Thoracic aorta (tissue), 2 donors: ENCODE measurements around the gene TRAPPC12. TPM values are rescaled to one million over a fixed set of nuclear protein-coding genes. Genes with fewer than 3 reads are reported as not detected.

Experiments used
- ATAC-seq: fragments of 150-250 bp; one replicate; pipeline ENCODE4 v1.8.0; 2017; ENCODE audit warnings: low read depth; ENCODE audit not compliant: insufficient number of reproducible peaks, low FRiP score
- DNase-seq: peaks from one replicate; pipeline ENCODE4 v3.0.0-alpha.2; 2020; ENCODE audit warnings: low spot score
- H3K27ac ChIP-seq, 2 donors: fragments of 200-600 bp; sonication (generic); 1 replicate in 1 of 2; 2 replicates in 1 of 2; pipeline ENCODE4 v1.5.1; 2016; ENCODE audit warnings: mild to moderate bottlenecking in 2 of 2, moderate library complexity in 2 of 2
- H3K27me3 ChIP-seq: fragments of 200-600 bp; sonication (generic); replicated peaks from 2 replicates; pipeline ENCODE4 v1.6.0; 2016; ENCODE audit warnings: mild to moderate bottlenecking; ENCODE audit not compliant: insufficient read depth
- H3K36me3 ChIP-seq: fragments of 200-600 bp; sonication (generic); one replicate; pipeline ENCODE4 v1.5.1; 2016
- H3K4me1 ChIP-seq, 2 donors: fragments of 200-600 bp; sonication (generic); 1 replicate in 1 of 2; 2 replicates in 1 of 2; pipeline versions ENCODE4 v1.5.1 to v1.6.0; 2016; ENCODE audit warnings: low read depth in 2 of 2, mild to moderate bottlenecking in 1 of 2; ENCODE audit not compliant: control insufficient read depth in 1 of 2
- H3K4me3 ChIP-seq: fragments of 200-600 bp; sonication (generic); 2 replicates; pipeline ENCODE4 v1.5.1; 2016; ENCODE audit warnings: mild to moderate bottlenecking
- H3K9me3 ChIP-seq: fragments of 200-600 bp; sonication (generic); 2 replicates; pipeline ENCODE4 v1.5.1; 2016
- CTCF ChIP-seq: fragments of 200-600 bp; sonication (generic); IDR thresholded peaks from one replicate; pipeline ENCODE4 v1.5.1; 2019; ENCODE audit warnings: antibody characterized with exemption
- total RNA-seq, 2 donors: library from RNA; depleted of rRNA; stranded (reverse); fragments of >200 nt; gene quantifications; one replicate each; pipeline versions ENCODE4 v1.1.0 to v1.2.3, GENCODE V29; 2016

TRAPPC12 gene
- total RNA-seq, 2 donors from 2014 or later: 121 to 180 TPM

- Histone ChIP-seq H3K27ac (no peak overlapping the region), H3K4me1 (no peaks in the 10 kb centered on the region), H3K36me3 (peaks cover 3% of the 10 kb centered on the region), H3K4me3 (no peak overlapping the region), H3K27me3 (no peaks in the 10 kb centered on the region), H3K9me3 (no peaks in the 10 kb centered on the region)
- DNase-seq (no peak), ATAC-seq (no peak)
- no peak for TF ChIP-seq CTCF
Measured at GRCh38 chr2:3340144-3340543, 39.4 kb upstream of the TRAPPC12 start.

GRCh38 chr2:3341336-3341735 lies 38.2 kb upstream of the TRAPPC12 start:
- Histone ChIP-seq H3K4me3 (no peak overlapping the region), H3K9me3 (no peaks in the 10 kb centered on the region), H3K27ac (no peak overlapping the region), H3K36me3 (no peaks in the 10 kb centered on the region), H3K4me1 (no peaks in the 10 kb centered on the region), H3K27me3 (no peaks in the 10 kb centered on the region)
- no peak for ATAC-seq
- no peak for DNase-seq
- TF ChIP-seq CTCF: no peak

- no peak overlapping the region for H3K4me3 ChIP-seq
- DNase-seq: no peak
- no peak for ATAC-seq
- no peak overlapping the region for H3K27ac ChIP-seq
- H3K36me3 ChIP-seq: no peaks in the 10 kb centered on the region
- TF ChIP-seq CTCF: no peak
- no peaks in the 10 kb centered on the region for H3K27me3 ChIP-seq
- H3K4me1 ChIP-seq: no peaks in the 10 kb centered on the region
- H3K9me3 ChIP-seq: no peaks in the 10 kb centered on the region
Measured at GRCh38 chr2:3342324-3342723, 37.2 kb upstream of the TRAPPC12 start.

GRCh38 chr2:3343012-3343411 lies 36.5 kb upstream of the TRAPPC12 start:
- Histone ChIP-seq H3K27ac (no peak overlapping the region), H3K27me3 (no peaks in the 10 kb centered on the region), H3K4me1 (no peaks in the 10 kb centered on the region), H3K4me3 (no peak overlapping the region), H3K9me3 (no peaks in the 10 kb centered on the region), H3K36me3 (no peaks in the 10 kb centered on the region)
- no peak for TF ChIP-seq CTCF
- DNase-seq: no peak
- no peak for ATAC-seq

GRCh38 chr2:3344897-3345296 lies 34.6 kb upstream of the TRAPPC12 start:
- Histone ChIP-seq H3K27ac (no peak overlapping the region), H3K36me3 (no peaks in the 10 kb centered on the region), H3K4me1 (no peaks in the 10 kb centered on the region), H3K9me3 (no peaks in the 10 kb centered on the region), H3K4me3 (no peak overlapping the region), H3K27me3 (no peaks in the 10 kb centered on the region)
- DNase-seq (no peak), ATAC-seq (no peak)
- TF ChIP-seq CTCF: no peak
